ENCODE measurements around the gene FAAH. TPM values are rescaled to one million over a fixed set of nuclear protein-coding genes. Genes with fewer than 3 reads are reported as not detected.
"Not testable (repeated sequence)": the region's sequence is repeated elsewhere in the genome, so short reads cannot be mapped to it uniquely, and the experiment has no call there.

The FAAH gene
- 3.6 TPM for polyA plus RNA-seq (2012; ENCODE audit: insufficient read depth, insufficient read length)

- no peak for DNase-seq (ENCODE audit: low read depth, low spot score)
- no peak within 1 kb of the TSS for H3K4me3 ChIP-seq (ENCODE audit: low read length)
Observed at GRCh38 chr1:46394108-46394871, at the start of gene FAAH. Gene FAAH, plus strand, starts transcription at chr1:46394317. Its CDS starts 32 bp downstream, at chr1:46394349.

GRCh38 chr1:46344481-46344880 lies 49.6 kb upstream of the FAAH start:
- H3K4me3 ChIP-seq (ENCODE audit: low read length) = no peak overlapping the region
- no peak for DNase-seq (ENCODE audit: low read depth, low spot score)

DNA sequence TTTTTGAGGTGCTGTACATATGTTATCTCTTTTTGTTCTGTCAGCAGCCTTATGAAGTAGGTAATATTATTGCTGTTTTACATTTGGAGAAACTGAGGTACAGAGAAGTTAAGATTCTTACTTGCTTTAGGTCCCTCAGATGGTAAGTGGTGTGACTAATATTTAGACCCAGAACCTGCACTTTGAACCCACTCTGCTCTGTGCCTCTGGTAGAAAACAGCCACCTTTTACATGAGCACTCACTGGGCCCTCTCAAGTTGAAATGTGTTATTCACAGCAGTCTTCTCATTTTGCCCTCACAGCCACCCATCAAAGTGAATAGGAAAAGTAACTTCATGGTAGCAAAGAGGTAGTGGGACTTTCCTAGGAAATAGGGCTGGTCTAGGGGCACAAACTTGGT lies 48.8 kb upstream of the FAAH start:
- no peak for DNase-seq (ENCODE audit: low read depth, low spot score)
- no peak overlapping the region for H3K4me3 ChIP-seq (ENCODE audit: low read length)

GRCh38 chr1:46352363-46352762 lies 41.8 kb upstream of the FAAH start:
- DNase-seq (ENCODE audit: low read depth, low spot score) = no peak
- H3K4me3 ChIP-seq (ENCODE audit: low read length) = no peak overlapping the region

DNA sequence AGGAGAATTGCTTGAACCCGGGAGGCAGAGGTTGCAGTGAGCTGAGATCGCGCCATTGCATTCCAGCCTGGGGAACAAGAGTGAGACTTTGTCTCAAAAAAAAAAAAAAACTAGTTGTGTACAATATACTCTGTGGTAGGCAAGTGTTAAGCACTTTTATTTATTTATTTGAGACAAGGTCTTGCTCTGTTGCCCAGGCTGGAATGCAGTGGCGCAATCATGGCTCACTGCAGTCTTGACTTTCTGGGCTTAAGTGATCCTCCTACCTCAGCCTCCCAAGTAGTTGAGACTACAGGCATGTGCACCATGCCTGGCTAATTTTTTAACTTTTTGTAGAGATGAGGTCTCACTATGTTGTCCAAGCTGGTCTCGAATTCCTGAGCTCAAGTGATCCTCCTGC lies 38.2 kb upstream of the FAAH start:
- H3K4me3 ChIP-seq (ENCODE audit: low read length) = not testable (repeated sequence)

DNA sequence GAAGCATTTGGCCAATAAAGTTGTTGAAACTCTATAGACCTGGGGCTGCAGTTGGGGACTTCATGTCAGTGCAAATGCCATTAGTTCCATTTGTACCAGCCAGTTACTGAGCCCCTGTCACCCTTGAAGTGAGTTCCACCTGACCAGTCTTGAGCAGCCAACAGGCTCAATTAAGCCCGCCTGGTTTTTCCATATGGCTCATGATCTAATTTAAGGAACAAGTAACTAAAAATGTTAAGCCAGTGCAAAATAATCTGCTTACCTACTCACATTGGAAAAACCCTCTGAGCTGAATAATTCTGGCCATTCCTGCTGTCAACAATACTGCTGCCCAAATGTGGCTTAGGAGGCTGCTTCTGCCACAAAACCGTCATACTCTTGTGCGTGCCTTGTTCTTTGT lies 32.0 kb upstream of the FAAH start:
- H3K4me3 ChIP-seq (ENCODE audit: low read length) = no peak overlapping the region
- no peak for DNase-seq (ENCODE audit: low read depth, low spot score)

More for the DNA sequence above, 38.2 kb upstream of the FAAH start:
- DNase-seq (ENCODE audit: low read depth, low spot score) = not testable (repeated sequence)

GRCh38 chr1:46363121-46363520 lies 31.0 kb upstream of the FAAH start:
- no peak overlapping the region for H3K4me3 ChIP-seq (ENCODE audit: low read length)
- DNase-seq (ENCODE audit: low read depth, low spot score) = no peak

GRCh38 chr1:46364612-46365011 lies 29.5 kb upstream of the FAAH start:
- no peak overlapping the region for H3K4me3 ChIP-seq (ENCODE audit: low read length)
- no peak for DNase-seq (ENCODE audit: low read depth, low spot score)

DNA sequence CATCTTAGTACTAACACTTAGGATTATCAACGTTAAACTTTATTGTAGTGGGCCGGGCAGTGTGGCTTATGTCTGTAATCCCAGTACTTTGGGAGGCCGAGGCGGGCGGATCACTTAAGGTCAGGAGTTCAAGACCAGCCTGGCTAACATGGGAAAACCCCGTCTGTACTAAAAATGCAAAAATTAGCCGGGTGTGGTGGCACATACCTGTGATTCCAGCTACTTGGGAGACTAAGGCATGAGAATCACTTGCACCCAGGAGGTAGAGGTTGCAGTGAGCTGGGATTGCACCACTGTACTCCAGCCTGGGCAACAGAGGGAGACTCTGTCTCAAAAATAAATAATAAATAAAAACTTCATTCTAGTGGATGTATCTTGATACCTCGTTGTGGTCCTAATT lies 28.3 kb upstream of the FAAH start:
- not testable (repeated sequence) for DNase-seq (ENCODE audit: low read depth, low spot score); H3K4me3 ChIP-seq (ENCODE audit: low read length)

DNA sequence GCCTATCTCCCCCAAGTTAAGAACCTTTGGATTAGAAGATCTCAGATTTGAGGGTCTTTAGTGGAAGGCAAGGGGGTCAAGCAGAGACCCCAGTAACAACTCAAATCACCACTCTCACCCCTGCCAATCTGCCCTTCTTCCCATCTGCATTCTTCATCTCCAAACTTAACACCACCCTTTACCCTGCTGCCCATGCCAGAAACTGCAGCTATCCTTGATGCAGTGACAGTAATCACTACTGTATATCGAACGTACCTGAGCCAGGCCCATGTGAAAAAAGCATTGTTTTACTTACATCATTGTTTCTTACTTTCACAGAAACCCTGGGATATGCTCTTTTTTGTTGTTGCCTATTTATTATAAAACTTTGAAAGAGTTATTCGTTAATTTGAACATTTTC lies 27.0 kb upstream of the FAAH start:
- DNase-seq (ENCODE audit: low read depth, low spot score) = no peak
- H3K4me3 ChIP-seq (ENCODE audit: low read length) = no peak overlapping the region

DNA sequence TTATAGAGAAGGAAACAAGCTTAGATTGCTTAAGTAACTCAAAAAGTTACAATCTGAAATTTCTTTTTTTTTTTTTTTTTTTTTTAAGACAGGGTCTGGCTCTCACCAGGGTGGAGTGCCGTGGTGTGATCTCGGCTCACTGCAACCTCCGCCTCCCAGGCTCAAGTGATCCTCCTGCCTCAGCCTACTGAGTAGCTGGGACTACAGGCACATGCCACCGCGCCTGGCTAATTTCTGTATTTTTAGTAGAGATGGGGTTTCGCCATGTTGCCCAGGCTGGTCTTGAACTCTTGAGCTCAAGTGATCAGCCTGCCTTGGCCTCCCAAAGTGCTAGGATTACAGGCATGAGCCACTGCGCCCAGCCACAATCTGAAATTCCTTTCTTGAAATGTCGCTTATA lies 26.4 kb upstream of the FAAH start:
- H3K4me3 ChIP-seq (ENCODE audit: low read length); DNase-seq (ENCODE audit: low read depth, low spot score): not testable (repeated sequence)

DNA sequence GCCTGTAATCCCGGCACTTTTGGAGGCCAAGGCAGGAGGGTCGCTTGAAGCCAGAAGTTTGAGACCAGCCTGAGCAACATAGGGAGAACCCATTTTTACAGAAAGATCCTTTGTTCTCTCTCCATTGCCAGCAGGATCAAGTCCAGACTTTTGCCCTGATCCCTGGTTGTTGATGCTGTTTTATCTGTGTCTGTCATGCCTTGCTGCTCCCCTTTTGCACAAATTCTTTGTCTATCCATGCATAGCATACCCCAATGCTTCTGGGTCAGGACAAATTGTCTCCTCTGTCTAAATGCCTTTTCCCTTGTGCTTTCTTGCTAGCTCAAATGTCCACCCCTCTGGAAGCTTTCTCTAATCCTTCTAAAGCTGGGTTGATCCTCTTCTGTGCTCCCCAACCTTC lies 25.3 kb upstream of the FAAH start:
- no peak for DNase-seq (ENCODE audit: low read depth, low spot score)
- no peak overlapping the region for H3K4me3 ChIP-seq (ENCODE audit: low read length)

DNA sequence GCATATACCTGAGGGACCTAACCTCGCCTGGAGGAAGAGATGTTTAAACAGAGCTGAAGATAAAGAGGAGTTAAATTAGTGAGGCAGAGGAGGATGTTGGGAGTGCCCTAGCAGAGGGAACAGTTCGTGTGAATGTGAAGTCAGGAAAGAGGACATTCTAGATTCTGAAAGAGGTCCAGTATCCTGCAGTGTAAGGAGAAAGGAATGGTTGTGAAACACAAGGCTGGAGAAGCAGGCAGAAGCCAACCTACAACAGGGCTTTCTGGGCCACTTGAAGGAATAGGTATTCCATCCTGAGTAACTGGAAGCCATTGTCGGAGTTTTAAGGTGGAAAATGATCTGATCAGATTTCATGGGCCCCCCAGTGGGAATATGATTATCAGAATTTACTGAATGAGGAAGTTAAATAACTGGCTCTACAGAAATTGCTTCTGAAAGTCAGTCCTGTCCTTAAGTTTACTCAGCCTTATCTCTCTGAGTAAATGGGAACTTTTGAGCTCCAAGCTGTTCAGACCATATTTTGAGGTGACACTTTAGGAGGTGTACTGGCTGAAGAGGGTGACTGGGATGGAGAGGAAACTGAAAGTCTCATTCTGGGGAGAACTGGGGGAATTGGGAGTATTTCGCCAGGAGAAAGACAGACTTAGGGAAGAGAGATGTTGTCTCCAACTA lies 24.4 kb upstream of the FAAH start:
- no peak overlapping the region for H3K4me3 ChIP-seq (ENCODE audit: low read length)
- DNase-seq (ENCODE audit: low read depth, low spot score) = no peak

GRCh38 chr1:46370214-46370633 lies 23.9 kb upstream of the FAAH start:
- no peak overlapping the region for H3K4me3 ChIP-seq (ENCODE audit: low read length)
- DNase-seq (ENCODE audit: low read depth, low spot score) = no peak

- no peak overlapping the region for H3K4me3 ChIP-seq (ENCODE audit: low read length)
- no peak for DNase-seq (ENCODE audit: low read depth, low spot score)
Observed at GRCh38 chr1:46372431-46372830, 21.7 kb upstream of the FAAH start.

DNA sequence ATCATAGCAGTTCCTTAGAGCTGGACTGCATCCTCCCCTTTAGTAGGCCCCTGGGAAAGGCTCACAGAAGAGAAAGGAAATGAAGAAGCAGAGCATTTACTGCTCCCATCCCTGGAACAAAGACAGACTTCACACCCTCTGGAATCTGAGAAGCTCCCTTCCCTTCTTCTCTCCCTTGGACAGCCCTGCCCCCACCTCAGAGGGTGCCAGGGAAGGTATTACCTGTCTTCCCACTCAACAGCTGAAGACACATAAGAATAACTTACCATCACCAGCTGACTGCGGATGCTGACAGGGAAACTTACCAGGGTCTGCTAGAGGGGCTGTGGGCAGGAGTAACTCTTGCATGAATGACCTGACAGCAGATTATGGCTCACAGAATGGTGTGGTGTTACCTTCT lies 14.1 kb upstream of the FAAH start:
- no peak overlapping the region for H3K4me3 ChIP-seq (ENCODE audit: low read length)
- no peak for DNase-seq (ENCODE audit: low read depth, low spot score)

GRCh38 chr1:46380508-46380907 lies 13.6 kb upstream of the FAAH start:
- H3K4me3 ChIP-seq (ENCODE audit: low read length) = no peak overlapping the region
- DNase-seq (ENCODE audit: low read depth, low spot score) = no peak

DNA sequence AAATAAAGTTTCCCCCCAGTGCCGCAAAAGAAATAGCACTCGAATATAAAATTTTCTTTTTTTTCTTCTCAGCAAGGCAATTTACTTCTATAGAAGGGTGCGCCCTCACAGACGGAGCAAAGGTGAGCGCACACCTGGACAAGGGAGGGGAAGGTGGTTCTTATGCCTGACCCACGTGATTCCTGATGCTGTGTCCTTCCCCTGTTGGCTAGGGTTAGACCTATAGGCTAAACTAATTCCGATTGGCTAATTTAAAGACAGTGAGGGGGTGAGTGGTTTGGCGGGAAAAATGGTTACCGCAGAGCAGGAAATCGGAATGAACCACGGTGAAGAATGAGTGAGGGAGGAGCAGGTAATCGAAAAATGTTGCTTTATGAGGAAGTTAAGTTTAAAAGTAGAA lies 607 bp upstream of the FAAH start:
- no peak overlapping the region for H3K4me3 ChIP-seq (ENCODE audit: low read length)
- no peak for DNase-seq (ENCODE audit: low read depth, low spot score)

DNA sequence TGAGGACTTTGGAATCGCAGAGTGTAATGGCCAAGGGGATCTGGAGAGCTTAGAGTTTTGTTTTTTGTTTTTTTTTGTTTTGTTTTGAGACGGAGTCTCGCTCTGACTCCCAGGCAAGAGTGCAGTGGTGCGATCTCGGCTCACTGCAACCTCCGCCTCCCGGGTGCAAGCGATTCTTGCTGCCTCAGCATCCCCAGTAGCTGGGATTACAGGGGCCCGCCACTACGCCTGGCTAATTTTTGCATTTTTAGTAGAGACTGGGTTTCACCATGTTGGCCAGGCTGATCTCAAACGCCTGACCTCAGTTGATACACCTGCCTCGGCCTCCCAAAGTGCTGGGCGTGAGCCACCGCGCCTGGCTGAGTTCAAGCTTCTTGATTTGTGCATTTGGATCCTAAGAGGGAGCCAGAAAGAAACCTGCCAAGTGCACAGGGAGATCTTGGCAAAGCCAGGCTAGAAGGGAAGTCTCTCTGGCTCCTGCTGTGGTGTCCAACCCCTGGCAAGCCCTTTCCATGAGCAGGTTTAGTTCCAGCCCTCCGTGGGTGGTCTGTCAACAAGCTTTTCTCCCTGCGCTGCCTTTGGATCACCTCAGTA lies 852 bp downstream of the FAAH start:
- DNase-seq (ENCODE audit: low read depth, low spot score) = no peak
- no peak overlapping the region for H3K4me3 ChIP-seq (ENCODE audit: low read length)
